Testis (tissue), 2 donors: ENCODE measurements around the gene HOXD13.

Source experiments
- CTCF ChIP-seq, 3 experiments: fragments of 450-650 bp in 2 of 3; fragments of 200-600 bp in 1 of 3; sonication (generic) in 1 of 3; IDR thresholded peaks; one replicate each; pipeline ENCODE4 v1.5.1; 2016 to 2019; ENCODE audit warnings: antibody characterized with exemption in 3 of 3, mild to moderate bottlenecking in 2 of 3, moderate library complexity in 1 of 3
- POLR2A ChIP-seq: fragments of 450-650 bp; IDR thresholded peaks from one replicate; pipeline ENCODE4 v1.6.1; 2017; ENCODE audit warnings: antibody characterized with exemption, mild to moderate bottlenecking, moderate library complexity

GRCh38 chr2:176115883-176116813 lies 23.6 kb downstream of the HOXD13 start, which contains the start of gene HOXD10:
- TF ChIP-seq CTCF (IDR thresholded peaks at IDR 0.05) (peak; percentile 33 to 50 (median 41)), POLR2A (peak; percentile 28)
